Measurements from ENCODE around the gene AP2B1. TPM values are rescaled to one million over a fixed set of nuclear protein-coding genes. Genes with fewer than 3 reads are reported as not detected.
"Not testable (repeated sequence)": the region's sequence is repeated elsewhere in the genome, so short reads cannot be mapped to it uniquely, and the experiment has no call there.

AP2B1 gene
- polyA plus RNA-seq, 10 donors, result 72.0 to 89.4 (median 83.2) TPM

GRCh38 chr17:35568561-35568960, 18.6 kb upstream of the AP2B1 start:
- DNase-seq, result peak in 1 of 3 donors; percentile 23

GRCh38 chr17:35569405-35569804, 17.7 kb upstream of the AP2B1 start:
- DNase-seq, result no peak

DNA sequence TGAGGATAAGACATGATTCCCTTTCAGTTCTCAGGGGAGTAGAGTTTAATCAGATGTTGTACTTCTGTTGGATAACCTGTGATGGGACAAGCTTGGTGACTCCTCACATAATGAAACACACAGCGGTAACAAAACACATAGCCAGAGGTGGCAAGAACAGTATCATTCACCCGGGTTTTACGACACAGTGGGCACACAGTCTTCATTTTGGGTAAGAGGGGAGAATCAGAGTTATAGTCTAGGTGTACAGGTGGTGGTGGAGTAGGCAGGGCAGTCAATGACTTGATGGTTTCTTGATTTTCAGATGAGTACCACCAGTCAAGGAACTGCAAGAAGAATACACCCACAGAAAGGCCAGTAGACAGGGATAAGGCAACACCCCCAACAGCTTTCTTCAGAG, 11.4 kb upstream of the AP2B1 start:
- DNase-seq, result no peak

GRCh38 chr17:35577830-35578196, 9.3 kb upstream of the AP2B1 start:
- peak in 1 of 3 donors; percentile 27 for DNase-seq

DNA sequence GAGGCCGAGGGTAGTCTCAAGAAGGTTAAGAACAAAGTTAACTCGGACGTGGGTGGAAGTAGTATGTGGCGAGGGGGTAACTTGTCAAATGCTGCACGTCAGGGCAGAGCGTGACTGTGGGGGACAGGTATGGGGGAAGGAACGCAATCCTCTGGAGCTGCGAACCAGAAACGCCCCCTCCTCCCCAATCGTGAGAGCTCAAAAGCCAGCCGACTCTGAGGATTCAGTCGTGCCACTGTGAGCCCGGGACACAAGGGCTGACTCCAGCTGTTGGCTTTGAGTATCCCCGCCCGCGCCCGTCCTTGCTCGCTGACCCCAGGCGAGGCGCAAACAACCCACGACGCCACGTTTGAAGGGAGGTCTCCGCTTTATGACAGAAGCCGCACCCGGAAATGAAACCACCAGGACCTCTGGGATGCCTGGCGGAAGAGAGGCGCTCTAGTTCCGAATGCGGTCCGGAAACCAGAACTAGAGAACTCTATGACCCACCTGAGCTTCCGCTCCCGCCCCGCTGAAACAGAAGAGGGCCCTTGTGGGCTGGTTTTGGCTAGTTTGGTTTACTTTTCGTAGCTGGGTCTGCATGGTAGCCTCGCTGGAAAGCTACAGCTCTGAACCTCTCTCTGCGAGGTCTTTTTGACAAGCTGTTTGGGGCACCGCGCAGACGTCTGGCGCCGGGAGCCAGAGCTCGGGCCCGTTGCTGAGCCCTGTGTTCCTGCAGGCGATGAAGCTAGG, 8.8 kb upstream of the AP2B1 start, which contains the start of gene PEX12:
Gene PEX12 (minus strand): TSS at position 375 of the 732 bp plus-strand sequence. CDS start 550 bp downstream, outside the sequence.
- peak; percentile 92 to 97 (median 94) for DNase-seq

DNA sequence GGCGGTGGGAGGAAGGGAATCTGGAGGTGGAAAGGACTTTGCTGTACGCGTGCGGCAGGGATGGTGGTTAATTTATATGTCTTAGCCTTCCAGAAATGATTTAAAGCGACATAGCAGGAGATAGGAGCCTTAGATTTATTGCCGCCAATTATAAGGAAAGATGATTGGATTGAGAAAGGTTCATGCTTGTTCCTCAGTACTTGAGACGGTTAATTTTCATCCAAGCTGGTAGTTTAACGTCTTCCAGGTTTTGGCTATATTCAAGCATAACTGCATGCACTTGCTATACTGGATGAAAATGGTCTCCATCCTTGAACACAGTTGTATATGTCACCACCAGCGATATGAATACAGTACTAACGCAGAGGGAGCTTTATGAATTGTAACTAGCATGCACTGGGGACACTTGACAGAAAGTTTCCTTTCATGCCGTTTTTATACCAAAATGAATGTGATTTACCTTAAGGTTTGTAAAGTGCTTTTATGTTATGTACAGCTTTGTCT, 8.1 kb upstream of the AP2B1 start:
- no peak for DNase-seq

DNA sequence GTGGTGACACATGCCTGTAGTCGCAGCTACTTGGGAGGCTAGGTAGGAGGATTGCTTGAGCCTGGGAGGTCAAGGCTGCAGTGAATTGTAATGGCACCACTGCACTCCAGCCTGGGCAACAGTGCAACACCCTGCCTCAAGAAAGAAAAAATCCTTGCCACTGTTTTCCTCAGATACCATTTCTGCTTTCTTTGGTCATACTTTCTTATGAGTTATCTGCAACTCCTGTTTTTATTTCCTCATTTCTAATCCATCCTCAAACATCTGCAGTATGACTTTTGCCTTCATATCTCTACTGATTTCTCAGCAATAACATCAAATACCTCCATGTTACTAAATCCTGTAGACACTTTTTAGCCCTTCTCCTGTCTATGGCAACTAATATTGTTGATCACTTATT, 3.1 kb upstream of the AP2B1 start:
- no peak for DNase-seq

DNA sequence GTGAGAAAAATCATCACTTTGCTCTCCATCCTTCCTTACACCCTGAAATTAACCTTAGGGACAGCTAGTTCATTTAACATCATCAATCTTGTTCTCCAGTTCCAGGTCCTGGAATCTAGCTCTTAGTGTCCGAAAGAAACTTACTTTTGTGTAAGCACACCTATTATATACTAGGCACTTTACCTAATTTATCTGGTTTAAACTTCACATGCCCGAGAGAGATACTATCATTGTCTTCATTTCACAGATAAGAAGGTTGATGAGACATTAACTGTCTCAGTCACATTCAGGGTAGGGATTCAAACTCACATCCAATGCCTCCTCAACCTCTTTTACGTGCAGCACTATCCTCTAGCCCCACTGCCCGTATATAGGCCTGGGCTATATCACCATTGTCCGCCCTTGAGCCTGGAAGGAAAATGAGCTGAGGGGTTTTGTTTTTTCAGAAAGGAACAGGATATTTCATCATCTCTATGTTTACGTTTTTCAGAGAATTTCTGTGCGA, 501 bp upstream of the AP2B1 start:
- DNase-seq, result no peak

DNA sequence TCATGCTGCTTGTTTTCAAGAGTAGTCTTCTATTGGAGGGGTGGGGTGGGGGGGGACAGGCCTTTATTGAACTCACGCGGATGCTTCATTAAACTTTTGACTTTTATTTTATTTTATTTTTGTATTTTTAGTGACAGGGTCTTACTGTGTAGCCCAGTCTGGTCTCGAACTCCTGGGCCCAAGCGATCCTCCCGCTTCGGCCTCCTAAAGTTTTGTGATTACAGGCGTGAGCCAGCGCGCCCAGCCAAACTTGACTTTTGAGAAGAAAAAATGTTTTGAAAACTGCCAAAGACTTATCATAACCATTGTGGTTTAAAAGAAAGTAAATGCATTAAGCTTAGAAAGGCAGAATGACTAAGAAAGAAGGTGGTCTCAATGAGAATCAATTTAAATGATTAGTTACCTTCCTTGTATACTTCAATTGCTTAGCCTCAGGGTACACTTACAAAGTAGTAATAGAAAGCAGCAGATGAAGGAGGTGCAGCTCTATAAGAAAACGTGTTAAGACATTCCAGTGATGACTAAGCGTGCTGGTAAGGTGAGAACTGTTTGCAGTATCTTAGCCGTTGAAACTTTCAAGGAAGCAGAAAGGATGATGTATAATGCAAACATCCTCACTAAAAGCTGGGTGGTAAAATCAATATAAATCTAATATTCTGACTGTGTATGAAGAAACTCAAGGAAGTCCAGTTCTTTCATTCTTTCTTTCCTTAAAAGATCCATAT, 1.2 kb downstream of the AP2B1 start:
- peak in 1 of 3 donors; percentile 33 for DNase-seq

DNA sequence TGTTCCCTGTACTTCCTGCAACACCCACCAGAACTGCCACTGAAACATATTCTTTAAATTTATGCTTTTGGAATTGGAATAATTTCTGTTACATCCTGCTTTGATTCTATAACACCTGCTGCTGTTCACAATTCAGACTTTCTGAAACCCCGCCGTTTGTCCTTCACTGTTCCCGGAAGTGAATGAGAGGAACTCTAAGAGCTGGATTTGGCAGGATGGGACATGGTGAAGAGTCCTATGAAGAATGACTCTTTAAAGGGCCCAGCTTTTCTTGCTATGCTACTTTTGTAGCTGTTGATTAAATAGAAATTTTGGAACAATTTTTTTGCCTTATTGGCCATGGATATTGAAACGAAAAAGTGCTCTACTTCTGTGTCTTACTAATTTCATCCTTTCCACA, 8.9 kb downstream of the AP2B1 start:
- DNase-seq, result no peak

GRCh38 chr17:35596530-35597233, 9.6 kb downstream of the AP2B1 start:
- no peak for DNase-seq

GRCh38 chr17:35597604-35598003, 10.5 kb downstream of the AP2B1 start:
- DNase-seq, result no peak

- DNase-seq, result no peak
Observed at GRCh38 chr17:35603674-35604073, 16.6 kb downstream of the AP2B1 start.

DNA sequence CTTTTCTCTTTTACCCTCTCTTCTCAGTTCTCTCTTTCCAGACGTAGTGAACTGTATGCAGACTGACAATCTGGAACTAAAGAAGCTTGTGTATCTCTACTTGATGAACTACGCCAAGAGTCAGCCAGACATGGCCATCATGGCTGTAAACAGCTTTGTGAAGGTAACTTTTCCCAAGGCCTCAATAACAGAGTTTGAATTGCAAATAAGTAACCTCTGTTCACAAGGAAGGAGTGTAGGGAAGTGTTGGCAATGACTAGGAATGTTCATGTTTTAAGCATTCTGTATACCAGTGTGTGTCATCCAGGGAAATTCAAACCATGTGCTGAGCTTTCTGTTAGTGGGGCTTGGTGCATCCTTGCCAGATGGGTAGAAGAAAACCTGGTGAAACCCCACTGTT, 18.6 kb downstream of the AP2B1 start:
- no peak for DNase-seq

DNA sequence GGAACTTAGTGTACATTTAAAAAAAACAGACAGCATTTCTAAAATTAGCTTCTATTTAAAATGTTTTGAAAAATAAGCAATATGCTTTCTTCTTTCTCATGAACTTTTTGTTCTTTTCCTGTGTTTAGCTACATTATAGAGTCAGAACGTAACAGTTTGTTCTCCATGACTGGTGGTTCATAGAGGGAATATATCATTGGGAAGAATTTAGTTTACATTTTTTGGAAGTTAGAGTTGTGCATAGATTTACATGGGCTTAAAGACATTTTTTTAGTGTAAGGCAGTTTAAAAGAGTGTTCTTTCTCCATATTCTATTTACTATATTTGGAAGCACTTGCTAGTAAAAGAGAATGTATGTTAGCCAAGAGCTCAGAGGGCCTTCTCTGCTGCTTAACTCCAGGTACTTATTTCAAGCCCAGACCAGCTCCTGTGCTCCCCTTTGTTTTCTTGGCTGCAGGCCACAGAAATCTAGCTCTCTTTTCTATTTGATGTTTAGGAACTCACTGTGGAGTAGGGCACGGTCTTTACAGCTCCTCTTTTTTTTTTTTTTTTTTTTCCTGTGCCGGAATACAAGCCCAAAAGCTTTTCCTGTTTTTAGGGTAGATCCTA, 20.2 kb downstream of the AP2B1 start:
- no peak for DNase-seq

DNA sequence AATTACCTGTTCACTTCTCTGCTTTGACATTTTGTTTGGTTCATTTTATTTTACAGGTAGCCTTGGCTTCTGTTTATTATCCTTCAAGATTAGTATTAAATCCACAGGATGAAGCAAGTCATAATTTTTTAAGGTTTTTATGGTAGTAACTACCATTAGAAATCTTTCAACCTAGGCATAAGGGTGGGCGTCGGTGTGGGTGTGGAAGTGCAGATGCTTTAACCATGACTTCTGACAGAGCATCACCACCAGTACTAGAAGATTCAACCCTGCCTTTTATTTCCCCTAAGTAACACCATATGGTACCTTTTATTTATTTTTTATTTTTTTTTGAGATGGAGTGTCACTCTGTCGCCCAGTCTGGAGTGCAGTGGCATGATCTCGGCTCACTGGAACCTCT, 22.7 kb downstream of the AP2B1 start:
- DNase-seq, result no peak

- not testable (repeated sequence) for DNase-seq
Observed at GRCh38 chr17:35610746-35611145, 23.6 kb downstream of the AP2B1 start.

DNA sequence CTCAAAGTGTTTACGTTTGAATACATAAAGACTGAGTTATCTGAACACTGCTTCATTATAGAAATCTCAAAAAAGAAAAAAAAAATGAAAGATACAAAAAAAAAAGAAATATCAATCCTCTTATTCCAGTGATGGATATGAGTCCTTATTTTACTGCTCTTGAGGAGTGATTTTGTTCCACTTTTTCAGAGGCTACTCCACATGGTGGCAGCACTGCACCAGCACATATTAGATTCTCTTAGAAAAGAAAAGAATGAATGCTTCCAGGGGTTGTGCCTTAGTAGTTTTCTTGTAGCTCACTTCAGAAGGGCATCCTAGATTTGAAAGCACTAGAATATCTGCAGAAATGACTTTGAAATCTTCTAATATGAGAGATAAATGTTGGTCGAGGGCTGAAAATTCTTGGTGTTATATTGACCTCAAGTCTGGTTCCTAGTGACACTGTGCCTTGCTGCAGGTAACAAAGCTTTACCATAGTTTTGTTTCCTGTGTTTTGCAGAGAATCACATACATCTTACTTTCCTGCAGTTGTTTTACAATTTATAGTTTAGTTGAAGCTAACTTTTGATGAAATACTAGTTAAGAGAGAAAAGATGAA, 25.9 kb downstream of the AP2B1 start:
- peak; percentile 24 to 54 (median 30) for DNase-seq

DNA sequence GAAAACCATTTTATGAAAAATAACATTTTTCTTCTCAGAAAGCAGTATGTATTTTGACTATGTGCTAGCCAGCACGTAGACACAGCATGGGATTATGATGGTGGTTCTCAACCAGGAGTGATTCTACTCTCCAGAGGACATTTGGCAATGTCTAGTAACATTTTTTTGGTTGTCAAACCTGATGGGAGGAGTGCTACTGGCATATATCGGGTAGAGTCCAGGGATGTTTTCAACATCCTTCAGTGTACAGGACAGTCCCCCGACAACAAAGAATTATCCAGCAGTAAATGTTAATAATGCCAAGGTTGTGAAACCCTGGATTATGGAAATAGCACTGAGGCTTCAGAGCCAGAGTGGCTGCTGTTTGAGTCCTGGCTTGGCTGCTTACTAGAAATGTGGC, 27.7 kb downstream of the AP2B1 start:
- DNase-seq, result no peak

- no peak for DNase-seq
Observed at GRCh38 chr17:35616536-35616935, 29.4 kb downstream of the AP2B1 start.

GRCh38 chr17:35617505-35617904, 30.4 kb downstream of the AP2B1 start:
- no peak for DNase-seq

All from muscle of back (tissue), 11 donors.